T-helper 22 cell (primary cell): Measurements from ENCODE around the gene RASSF6.
"Not testable (repeated sequence)": the region's sequence is repeated elsewhere in the genome, so short reads cannot be mapped to it uniquely, and the experiment has no call there.

Source experiments
- DNase-seq: peaks from one replicate; pipeline ENCODE4 v3.0.0-alpha.2; 2020; ENCODE audit warnings: low read depth

Gene RASSF6

GRCh38 chr4:73609706-73610105 is 10.5 kb downstream of the RASSF6 start:
- no peak for DNase-seq

GRCh38 chr4:73608689-73609594 is 11.3 kb downstream of the RASSF6 start:
- no peak for DNase-seq

- DNase-seq, result no peak
Observed at GRCh38 chr4:73607375-73608033, 12.7 kb downstream of the RASSF6 start.

GRCh38 chr4:73606465-73606974 is 13.7 kb downstream of the RASSF6 start:
- DNase-seq, result no peak

- no peak for DNase-seq
Observed at GRCh38 chr4:73603854-73604584, 16.2 kb downstream of the RASSF6 start.

- DNase-seq, result no peak
Observed at GRCh38 chr4:73603271-73603710, 16.9 kb downstream of the RASSF6 start.

GRCh38 chr4:73600954-73601353 is 19.3 kb downstream of the RASSF6 start:
- DNase-seq, result no peak

GRCh38 chr4:73599182-73599581 is 21.1 kb downstream of the RASSF6 start:
- DNase-seq, result no peak

- no peak for DNase-seq
Observed at GRCh38 chr4:73597594-73597993, 22.6 kb downstream of the RASSF6 start.

- DNase-seq, result not testable (repeated sequence)
Observed at GRCh38 chr4:73597183-73597582, 23.1 kb downstream of the RASSF6 start.

GRCh38 chr4:73596001-73596400 is 24.2 kb downstream of the RASSF6 start:
- DNase-seq, result no peak

GRCh38 chr4:73593631-73594241 is 26.5 kb downstream of the RASSF6 start:
- DNase-seq, result no peak

- DNase-seq, result no peak
Observed at GRCh38 chr4:73589887-73590801, 30.1 kb downstream of the RASSF6 start.

- no peak for DNase-seq
Observed at GRCh38 chr4:73589261-73589847, 30.9 kb downstream of the RASSF6 start.

GRCh38 chr4:73588613-73589012 is 31.6 kb downstream of the RASSF6 start:
- no peak for DNase-seq

GRCh38 chr4:73586666-73587065 is 33.6 kb downstream of the RASSF6 start:
- no peak for DNase-seq

- no peak for DNase-seq
Observed at GRCh38 chr4:73586040-73586439, 34.2 kb downstream of the RASSF6 start.

- no peak for DNase-seq
Observed at GRCh38 chr4:73585345-73585744, 34.9 kb downstream of the RASSF6 start.

- DNase-seq, result no peak
Observed at GRCh38 chr4:73583666-73584065, 36.6 kb downstream of the RASSF6 start.

GRCh38 chr4:73577371-73577770 is 42.9 kb downstream of the RASSF6 start:
- DNase-seq, result no peak
